ENCODE data around the gene FPGS. TPM values are rescaled to one million over a fixed set of nuclear protein-coding genes. Genes with fewer than 3 reads are reported as not detected.

The FPGS gene
- total RNA-seq, 1 donor from 2014 or later: 51.3 TPM

GRCh38 chr9:127850286-127850830 is 47.7 kb downstream of the FPGS start:
- H3K27ac Mint-ChIP-seq (ENCODE audit: unreplicated experiment): peak overlapping the region; percentile 16
- peaks cover 55% of the 10 kb centered on the region for H3K4me1 Mint-ChIP-seq (ENCODE audit: unreplicated experiment)
- DNase-seq (ENCODE audit: low spot score): no peak
- peaks cover 13% of the 10 kb centered on the region for H3K27me3 Mint-ChIP-seq (ENCODE audit: unreplicated experiment)
- H3K4me3 Mint-ChIP-seq (ENCODE audit: unreplicated experiment): peak overlapping the region; percentile 51
- H3K36me3 Mint-ChIP-seq (ENCODE audit: low read depth, unreplicated experiment): peaks cover 30% of the 10 kb centered on the region
- peaks cover 12% of the 10 kb centered on the region for H3K9me3 Mint-ChIP-seq (ENCODE audit: unreplicated experiment)
- no peak for TF ChIP-seq CTCF (IDR thresholded peaks at IDR 0.05; ENCODE audit: unreplicated experiment)

GRCh38 chr9:127852829-127853228 is 50.1 kb downstream of the FPGS start:
- peak overlapping the region; percentile 87 for H3K4me3 Mint-ChIP-seq (ENCODE audit: unreplicated experiment)

GRCh38 chr9:127853312-127854183 is 50.9 kb downstream of the FPGS start:
- TF ChIP-seq CTCF (IDR thresholded peaks at IDR 0.05; ENCODE audit: unreplicated experiment): no peak

More at GRCh38 chr9:127852829-127853228, 50.1 kb downstream of the FPGS start:
- no peak for TF ChIP-seq CTCF (IDR thresholded peaks at IDR 0.05; ENCODE audit: unreplicated experiment)
- Mint-ChIP-seq H3K4me1 (ENCODE audit: unreplicated experiment) (peaks cover 50% of the 10 kb centered on the region), H3K27me3 (ENCODE audit: unreplicated experiment) (peaks cover 13% of the 10 kb centered on the region), H3K27ac (ENCODE audit: unreplicated experiment) (no peak overlapping the region), H3K36me3 (ENCODE audit: low read depth, unreplicated experiment) (peaks cover 27% of the 10 kb centered on the region), H3K9me3 (ENCODE audit: unreplicated experiment) (peaks cover 12% of the 10 kb centered on the region)
- no peak for DNase-seq (ENCODE audit: low spot score)

GRCh38 chr9:127854184-127854806 is 51.6 kb downstream of the FPGS start, which contains the start of gene ENG:
Gene ENG, minus strand, starts transcription at chr9:127854658. Its CDS starts 303 bp downstream, at chr9:127854355.
- DNase-seq (ENCODE audit: low spot score): peak; percentile 60
- Mint-ChIP-seq H3K27me3 (ENCODE audit: unreplicated experiment) (peaks cover 6% of the 10 kb centered on the region), H3K9me3 (ENCODE audit: unreplicated experiment) (peaks cover 7% of the 10 kb centered on the region), H3K27ac (ENCODE audit: unreplicated experiment) (peak within 1 kb of the TSS; percentile 84), H3K4me3 (ENCODE audit: unreplicated experiment) (peak within 1 kb of the TSS; percentile 88), H3K36me3 (ENCODE audit: low read depth, unreplicated experiment) (peaks cover 13% of the 10 kb centered on the region), H3K4me1 (ENCODE audit: unreplicated experiment) (peaks cover 49% of the 10 kb centered on the region)
- TF ChIP-seq CTCF (IDR thresholded peaks at IDR 0.05; ENCODE audit: unreplicated experiment): no peak

More at GRCh38 chr9:127853312-127854183, 50.9 kb downstream of the FPGS start:
- Mint-ChIP-seq H3K4me3 (ENCODE audit: unreplicated experiment) (peak overlapping the region; percentile 87), H3K9me3 (ENCODE audit: unreplicated experiment) (peaks cover 12% of the 10 kb centered on the region), H3K27ac (ENCODE audit: unreplicated experiment) (peak overlapping the region; percentile 81), H3K4me1 (ENCODE audit: unreplicated experiment) (peaks cover 50% of the 10 kb centered on the region), H3K27me3 (ENCODE audit: unreplicated experiment) (peaks cover 11% of the 10 kb centered on the region), H3K36me3 (ENCODE audit: low read depth, unreplicated experiment) (peaks cover 20% of the 10 kb centered on the region)
- DNase-seq (ENCODE audit: low spot score): no peak
